ENCODE results near the gene TTL. TPM values are rescaled to one million over a fixed set of nuclear protein-coding genes. Genes with fewer than 3 reads are reported as not detected.

The TTL gene
- total and polyA plus RNA-seq, 2 experiments from 2014 or later = 11.1 to 69.7 TPM

DNA sequence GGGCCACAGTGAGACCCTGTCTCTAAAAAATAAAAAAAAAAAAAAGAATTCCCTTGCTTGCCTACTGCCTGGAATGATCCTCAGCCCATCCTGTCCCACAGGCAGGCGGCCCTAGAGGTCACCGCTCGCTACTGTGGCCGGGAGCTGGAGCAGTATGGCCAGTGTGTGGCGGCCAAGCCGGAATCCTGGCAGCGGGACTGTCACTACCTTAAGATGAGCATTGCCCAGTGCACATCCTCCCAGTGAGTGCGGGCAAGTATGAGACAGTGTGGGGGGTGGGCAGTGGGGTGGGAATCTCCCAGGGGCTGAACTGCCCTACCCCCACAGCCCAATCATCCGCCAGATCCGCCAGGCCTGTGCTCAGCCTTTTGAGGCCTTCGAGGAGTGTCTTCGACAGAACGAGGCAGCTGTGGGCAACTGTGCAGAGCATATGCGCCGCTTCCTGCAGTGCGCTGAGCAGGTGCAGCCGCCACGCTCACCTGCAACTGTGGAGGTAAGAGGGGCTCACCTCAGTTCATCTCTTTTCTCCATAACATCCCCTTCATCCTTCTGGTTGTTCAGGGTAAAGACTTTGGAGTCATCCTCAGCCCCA is 104.0 kb downstream of the TTL start:
- no peaks in the 10 kb centered on the region for H3K9me2 ChIP-seq (ENCODE audit: insufficient read depth)
- H3K27ac ChIP-seq = no peak overlapping the region
- H3K4me3 ChIP-seq = no peak overlapping the region
- H2AFZ ChIP-seq = no peak overlapping the region
- H3F3A ChIP-seq (ENCODE audit: insufficient read depth) = peaks cover 21% of the 10 kb centered on the region
- H3K36me3 ChIP-seq (ENCODE audit: low read depth) = no peaks in the 10 kb centered on the region
- H3K79me2 ChIP-seq (ENCODE audit: insufficient read depth) = peaks cover 23% of the 10 kb centered on the region
- no peak for TF ChIP-seq EZH2phosphoT487 (IDR thresholded peaks at IDR 0.05; ENCODE audit: insufficient read depth, low read depth)
- TF ChIP-seq EZH2 (IDR thresholded peaks at IDR 0.05; ENCODE audit: insufficient read depth, poor library complexity, severe bottlenecking) = no peak
- no peak overlapping the region for H3K4me2 ChIP-seq (ENCODE audit: unreplicated experiment)
- peaks cover 26% of the 10 kb centered on the region for H3K4me1 ChIP-seq (ENCODE audit: insufficient read depth)
- no peaks in the 10 kb centered on the region for H4K20me1 ChIP-seq (ENCODE audit: insufficient read depth)
- in situ Hi-C loops (cut with MboI) = no loop called here
- no peaks in the 10 kb centered on the region for H3K9me3 ChIP-seq (ENCODE audit: low read depth)
- 97 to 100% methylated on average over 10 to 17 of the region's 18 CpGs for WGBS, 2 experiments (ENCODE audit: low coverage in 1 of 2, low lambda C conversion rate in 2 of 2, missing lambda C conversion rate in 2 of 2)
- no peak for DNase-seq
- no peak overlapping the region for H3K9ac ChIP-seq
- H3K27me3 ChIP-seq (replicated peaks; ENCODE audit: insufficient read depth) = no peaks in the 10 kb centered on the region

DNA sequence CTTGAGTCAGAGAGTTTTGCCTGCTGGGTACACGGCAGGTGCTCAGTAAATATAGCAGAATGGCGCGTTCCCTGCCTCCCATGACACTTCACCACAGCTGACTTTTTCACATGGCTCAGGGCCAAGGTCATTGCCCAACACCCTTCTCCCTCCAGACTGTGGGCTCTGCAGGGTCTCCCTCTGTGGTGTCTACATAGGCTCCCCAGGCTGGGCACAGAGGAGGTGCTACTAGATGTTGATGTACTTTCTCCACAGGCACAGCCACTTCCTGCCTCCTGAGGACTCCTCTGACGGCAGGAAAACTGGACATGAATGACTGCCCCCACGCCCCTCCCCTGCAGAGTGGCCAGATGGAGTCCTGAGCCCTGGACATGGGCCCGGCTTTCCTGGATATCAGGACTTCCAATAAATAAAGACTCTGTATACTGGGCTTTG is 106.7 kb downstream of the TTL start:
- DNase-seq = no peak
- no peak overlapping the region for H2AFZ ChIP-seq
- in situ Hi-C loops (cut with MboI) = no loop called here
- no peak overlapping the region for H3K27ac ChIP-seq
- H3K9ac ChIP-seq = no peak overlapping the region
- H3K9me3 ChIP-seq (ENCODE audit: low read depth) = no peaks in the 10 kb centered on the region
- no peaks in the 10 kb centered on the region for H3K27me3 ChIP-seq (replicated peaks; ENCODE audit: insufficient read depth)
- H3K79me2 ChIP-seq (ENCODE audit: insufficient read depth) = peaks cover 15% of the 10 kb centered on the region
- peaks cover 4% of the 10 kb centered on the region for H3F3A ChIP-seq (ENCODE audit: insufficient read depth)
- 79 to 83% methylated on average over 5 to 6 of the region's 6 CpGs for WGBS, 2 experiments (ENCODE audit: low coverage in 1 of 2, low lambda C conversion rate in 2 of 2, missing lambda C conversion rate in 2 of 2)
- no peak for TF ChIP-seq EZH2phosphoT487 (IDR thresholded peaks at IDR 0.05; ENCODE audit: insufficient read depth, low read depth)
- no peak for TF ChIP-seq EZH2 (IDR thresholded peaks at IDR 0.05; ENCODE audit: insufficient read depth, poor library complexity, severe bottlenecking)
- no peaks in the 10 kb centered on the region for H3K9me2 ChIP-seq (ENCODE audit: insufficient read depth)
- H3K36me3 ChIP-seq (ENCODE audit: low read depth) = no peaks in the 10 kb centered on the region
- H4K20me1 ChIP-seq (ENCODE audit: insufficient read depth) = no peaks in the 10 kb centered on the region
- H3K4me3 ChIP-seq = no peak overlapping the region
- peaks cover 10% of the 10 kb centered on the region for H3K4me1 ChIP-seq (ENCODE audit: insufficient read depth)
- H3K4me2 ChIP-seq (ENCODE audit: unreplicated experiment) = no peak overlapping the region

Small RNAs within 50 kb of the gene (small RNA-seq; reads per million reads assigned to genes)
- not detected for gene RF00019 (ENCODE audit: low read depth, low replicate concordance)

Other genes starting within 250 kb of the TTL start
- 0.51 and 2.7 TPM in 2 replicates for gene ZC3H8, start 227.1 kb upstream of the TTL start, total RNA-seq (2014; rRNA removed; shearing (Covaris generic))
- 7.0 and 9.5 TPM in 2 replicates for gene ZC3H8, start 227.1 kb upstream of the TTL start, polyA plus RNA-seq (2016; fragmentation: Nextera tagmentation; extraction: Ambion mirVana)
- 2.5 and 3.3 TPM in 2 replicates for gene ZC3H6, start 206.6 kb upstream of the TTL start, total RNA-seq (2014; rRNA removed; shearing (Covaris generic))
- gene ZC3H6, start 206.6 kb upstream of the TTL start, polyA plus RNA-seq (2016; fragmentation: Nextera tagmentation; extraction: Ambion mirVana) = 2.1 and 2.5 TPM in 2 replicates
- gene RGPD8, start 48.5 kb upstream of the TTL start, total RNA-seq (2014; rRNA removed; shearing (Covaris generic)) = 11.6 and 16.8 TPM in 2 replicates
- 2.1 and 2.3 TPM in 2 replicates for gene RGPD8, start 48.5 kb upstream of the TTL start, polyA plus RNA-seq (2016; fragmentation: Nextera tagmentation; extraction: Ambion mirVana)
- 9.2 and 16.5 TPM in 2 replicates for gene POLR1B, start 60.3 kb downstream of the TTL start, total RNA-seq (2014; rRNA removed; shearing (Covaris generic))
- 8.2 and 9.8 TPM in 2 replicates for gene POLR1B, start 60.3 kb downstream of the TTL start, polyA plus RNA-seq (2016; fragmentation: Nextera tagmentation; extraction: Ambion mirVana)
- 7.1 and 9.5 TPM in 2 replicates for gene CHCHD5, start 102.5 kb downstream of the TTL start, total RNA-seq (2014; rRNA removed; shearing (Covaris generic))
- 55.4 and 57.8 TPM in 2 replicates for gene CHCHD5, start 102.5 kb downstream of the TTL start, polyA plus RNA-seq (2016; fragmentation: Nextera tagmentation; extraction: Ambion mirVana)
- gene SLC20A1, start 163.8 kb downstream of the TTL start, total RNA-seq (2014; rRNA removed; shearing (Covaris generic)) = 135 and 153 TPM in 2 replicates
- gene SLC20A1, start 163.8 kb downstream of the TTL start, polyA plus RNA-seq (2016; fragmentation: Nextera tagmentation; extraction: Ambion mirVana) = 191 and 193 TPM in 2 replicates
- not detected in 2 replicates for gene NT5DC4, start 238.9 kb downstream of the TTL start, total RNA-seq (2014; rRNA removed; shearing (Covaris generic))
- gene NT5DC4, start 238.9 kb downstream of the TTL start, polyA plus RNA-seq (2016; fragmentation: Nextera tagmentation; extraction: Ambion mirVana) = not detected in 2 replicates